GM10266 (cell line): ENCODE data around the gene BTBD8.

Experiments
- DNase-seq: peaks from one replicate; pipeline ENCODE4 v3.0.0; 2012; ENCODE audit errors: extremely low spot score
- TF ChIP-seq, protein P1 (sequence below): IDR thresholded peaks from 2 replicates; pipeline ENCODE4 v1.5.1; 2012; ENCODE audit warnings: mild to moderate bottlenecking, low read depth; ENCODE audit not compliant: control insufficient read depth, insufficient read depth; ENCODE audit errors: missing control alignments

BTBD8 gene

GRCh38 chr1:92079441-92079840, 704 bp upstream of the BTBD8 start:
- TF ChIP-seq, protein P1, sequence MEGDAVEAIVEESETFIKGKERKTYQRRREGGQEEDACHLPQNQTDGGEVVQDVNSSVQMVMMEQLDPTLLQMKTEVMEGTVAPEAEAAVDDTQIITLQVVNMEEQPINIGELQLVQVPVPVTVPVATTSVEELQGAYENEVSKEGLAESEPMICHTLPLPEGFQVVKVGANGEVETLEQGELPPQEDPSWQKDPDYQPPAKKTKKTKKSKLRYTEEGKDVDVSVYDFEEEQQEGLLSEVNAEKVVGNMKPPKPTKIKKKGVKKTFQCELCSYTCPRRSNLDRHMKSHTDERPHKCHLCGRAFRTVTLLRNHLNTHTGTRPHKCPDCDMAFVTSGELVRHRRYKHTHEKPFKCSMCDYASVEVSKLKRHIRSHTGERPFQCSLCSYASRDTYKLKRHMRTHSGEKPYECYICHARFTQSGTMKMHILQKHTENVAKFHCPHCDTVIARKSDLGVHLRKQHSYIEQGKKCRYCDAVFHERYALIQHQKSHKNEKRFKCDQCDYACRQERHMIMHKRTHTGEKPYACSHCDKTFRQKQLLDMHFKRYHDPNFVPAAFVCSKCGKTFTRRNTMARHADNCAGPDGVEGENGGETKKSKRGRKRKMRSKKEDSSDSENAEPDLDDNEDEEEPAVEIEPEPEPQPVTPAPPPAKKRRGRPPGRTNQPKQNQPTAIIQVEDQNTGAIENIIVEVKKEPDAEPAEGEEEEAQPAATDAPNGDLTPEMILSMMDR = no peak
- no peak for DNase-seq

- TF ChIP-seq, protein P1 = no peak
- DNase-seq = no peak
Observed at GRCh38 chr1:92081031-92081430, 886 bp downstream of the BTBD8 start.

DNA sequence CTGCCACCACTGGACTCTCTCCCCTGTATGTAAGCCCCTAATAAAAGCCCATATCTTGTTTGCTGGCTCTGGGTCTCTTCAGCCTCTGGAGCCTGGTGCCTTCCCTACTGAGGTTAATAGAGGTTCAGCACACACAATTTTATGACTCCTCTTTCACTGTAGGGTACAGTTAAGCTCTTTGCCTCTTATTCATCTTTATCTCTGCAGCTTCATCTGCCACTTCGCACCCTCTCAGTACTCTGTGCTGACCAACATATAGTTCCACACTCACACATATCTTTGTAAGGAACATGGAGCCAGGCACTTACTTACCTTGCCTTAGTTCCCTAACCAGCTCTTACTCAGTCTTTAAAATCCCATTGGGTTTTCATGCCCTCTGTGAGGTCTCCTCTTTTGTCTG, 4.5 kb downstream of the BTBD8 start:
- no peak for DNase-seq
- TF ChIP-seq, protein P1 = no peak

GRCh38 chr1:92085727-92086126, 5.6 kb downstream of the BTBD8 start:
- no peak for DNase-seq
- TF ChIP-seq, protein P1 = no peak

DNA sequence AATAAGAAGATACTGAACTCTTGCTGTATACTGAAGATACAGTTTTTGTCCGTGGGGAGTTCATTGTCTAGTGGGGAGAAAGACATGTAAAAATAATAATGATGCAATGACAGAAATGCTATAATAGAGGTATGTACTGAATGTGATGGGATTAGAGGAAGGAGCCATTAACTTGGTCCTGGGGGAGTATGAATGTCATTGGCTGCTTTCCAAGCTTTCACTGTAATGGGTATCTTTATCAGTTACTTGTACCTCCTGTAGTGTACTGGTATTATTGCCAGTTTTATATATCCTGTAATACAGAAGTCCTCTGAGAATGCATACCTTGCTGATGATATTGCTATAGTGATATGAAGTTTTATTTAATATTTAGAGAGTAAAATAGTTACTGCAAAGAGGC, 7.4 kb downstream of the BTBD8 start:
- DNase-seq = no peak
- TF ChIP-seq, protein P1 = no peak

DNA sequence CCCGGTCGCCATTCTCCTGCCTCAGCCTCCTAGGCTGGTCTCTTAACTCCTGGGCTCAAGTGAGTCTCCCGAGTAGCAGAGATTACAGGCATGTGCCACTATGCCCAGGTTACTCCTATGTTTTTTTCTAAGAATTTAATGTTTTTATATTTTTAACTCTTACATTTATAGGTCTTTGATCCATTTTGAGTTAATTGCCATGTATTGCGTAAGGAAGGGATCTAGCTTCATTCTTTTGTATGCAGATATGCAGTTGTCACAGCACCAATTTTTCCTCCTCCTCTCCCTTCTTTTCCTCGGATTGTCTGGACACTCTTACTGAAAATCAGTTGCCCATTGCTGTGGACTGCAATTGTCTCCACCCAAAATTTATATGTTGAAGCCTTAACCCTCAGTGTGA, 11.5 kb downstream of the BTBD8 start:
- DNase-seq = no peak
- TF ChIP-seq, protein P1 = no peak

DNA sequence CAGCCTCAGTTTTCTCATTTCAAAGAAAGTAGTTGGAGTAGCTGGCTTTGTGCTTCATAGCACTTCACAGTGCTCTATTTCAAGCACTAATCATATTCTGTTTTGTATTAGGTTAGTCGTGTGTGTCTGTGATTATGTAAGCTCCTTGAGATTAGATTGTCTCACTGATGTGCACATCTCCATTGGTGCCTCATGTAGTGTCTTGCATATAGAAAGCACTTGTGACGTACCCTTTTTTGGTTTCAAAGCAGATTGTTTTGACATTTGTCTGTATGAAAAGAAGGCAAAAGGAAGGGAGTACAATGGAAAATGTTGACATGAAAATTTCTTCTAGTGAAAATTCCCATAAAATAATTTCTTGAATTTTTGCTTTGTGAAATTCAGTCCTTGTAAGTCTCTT, 13.9 kb downstream of the BTBD8 start:
- DNase-seq = no peak
- TF ChIP-seq, protein P1 = no peak
